Measurements from ENCODE around the gene PLEKHG2. TPM values are rescaled to one million over a fixed set of nuclear protein-coding genes. Genes with fewer than 3 reads are reported as not detected.
A peak's percentile ranks its signal among the peaks of the same experiment; 100 is the strongest.

PLEKHG2 gene
- total and polyA plus RNA-seq, 9 of the 15 experiments (the other 6 are each of a cell fraction or from before 2014, with no cell fraction given), result 0.98 to 45.7 (median 9.8) TPM

GRCh38 chr19:39403331-39404312, 8.8 kb upstream of the PLEKHG2 start (continued):
- TF ChIP-seq, protein P1, sequence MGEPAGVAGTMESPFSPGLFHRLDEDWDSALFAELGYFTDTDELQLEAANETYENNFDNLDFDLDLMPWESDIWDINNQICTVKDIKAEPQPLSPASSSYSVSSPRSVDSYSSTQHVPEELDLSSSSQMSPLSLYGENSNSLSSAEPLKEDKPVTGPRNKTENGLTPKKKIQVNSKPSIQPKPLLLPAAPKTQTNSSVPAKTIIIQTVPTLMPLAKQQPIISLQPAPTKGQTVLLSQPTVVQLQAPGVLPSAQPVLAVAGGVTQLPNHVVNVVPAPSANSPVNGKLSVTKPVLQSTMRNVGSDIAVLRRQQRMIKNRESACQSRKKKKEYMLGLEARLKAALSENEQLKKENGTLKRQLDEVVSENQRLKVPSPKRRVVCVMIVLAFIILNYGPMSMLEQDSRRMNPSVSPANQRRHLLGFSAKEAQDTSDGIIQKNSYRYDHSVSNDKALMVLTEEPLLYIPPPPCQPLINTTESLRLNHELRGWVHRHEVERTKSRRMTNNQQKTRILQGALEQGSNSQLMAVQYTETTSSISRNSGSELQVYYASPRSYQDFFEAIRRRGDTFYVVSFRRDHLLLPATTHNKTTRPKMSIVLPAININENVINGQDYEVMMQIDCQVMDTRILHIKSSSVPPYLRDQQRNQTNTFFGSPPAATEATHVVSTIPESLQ (CRISPR knock-in tag; IDR thresholded peaks at IDR 0.05), result 0 out of 2 replicates have a peak, but pooled peaks have one; percentile 6
- TF ChIP-seq KDM1A (IDR thresholded peaks at IDR 0.05) (peak; percentile 40 to 51; a peak in 2 of 4 replicates), ZNF23 (CRISPR knock-in tag; IDR thresholded peaks at IDR 0.05) (no peak)

GRCh38 chr19:39405261-39405957, 7.1 kb upstream of the PLEKHG2 start:
- Histone ChIP-seq H3K27ac (ENCODE audit: extremely low read depth, low read depth, low read length) (peak overlapping the region; percentile 94; the same call in 2 of the 3 replicates), H2AFZ (ENCODE audit: low read depth, low read length) (no peak overlapping the region), H4K20me1 (replicated peaks; ENCODE audit: control insufficient read depth, insufficient read depth, low read length) (peaks cover 4% of the 10 kb centered on the region; the same call in 1 of the 2 replicates), H3K79me2 (ENCODE audit: control insufficient read depth, insufficient read depth, low read length) (peaks cover 42% of the 10 kb centered on the region), H3K27me3 (ENCODE audit: control insufficient read depth in 2 of 2, insufficient read depth in 2 of 2, low read length in 2 of 2) (no peaks in the 10 kb centered on the region), H3K4me1 (replicated peaks in 1 of 2; ENCODE audit: control insufficient read depth in 2 of 2, insufficient read depth in 2 of 2, low read length in 2 of 2) (peaks cover 61 to 85% of the 10 kb centered on the region in 2 experiments), H3K9me1 (ENCODE audit: control insufficient read depth, insufficient read depth, low read length) (peaks cover 3% of the 10 kb centered on the region), H3K9ac (ENCODE audit: insufficient read depth in 1 of 2, low read depth in 2 of 2, low read length in 2 of 2) (peak overlapping the region; percentile 65 to 76; a peak in 2 of 4 replicates), H3K4me2 (ENCODE audit: insufficient read depth, low read length) (no peak overlapping the region), H3K4me3 (no peak overlapping the region), H3K9me3 (replicated peaks; ENCODE audit: control insufficient read depth, insufficient read depth, low read depth, low read length) (no peaks in the 10 kb centered on the region), H3K36me3 (ENCODE audit: control insufficient read depth, insufficient read depth, low read length) (peaks cover 13% of the 10 kb centered on the region; the same call in 1 of the 3 replicates)
- WGBS (ENCODE audit: insufficient coverage, low coverage, missing lambda C conversion rate), result 77% methylated on average over 15 of the region's 17 CpGs
- FAIRE-seq (no peak), DNase-seq (ENCODE audit: extremely low read depth in 1 of 4, low spot score in 3 of 4) (no peak), ATAC-seq (no peak)
- no TSS peak for BruUV-seq (replicated peaks)
- CTCF ChIA-PET (ENCODE audit: low intra/inter-chr PET ratio), result interaction anchor here (0.7 kb wide), 1 partner anchor 291 kb away, joined by 3 read pairs; no protein-coding TSS in a partner anchor
- in situ Hi-C loops (cut with MboI), result no loop called here
- POLR2A ChIA-PET, result interaction anchor here (1.5 kb wide), 1 partner anchor 14 kb away, joined by 3 read pairs; the partner anchor contains the start of genes MED29 and PAF1
- intact Hi-C loops (cut with micrococcal nuclease), result no loop called here
- TF ChIP-seq ZNF12 (CRISPR knock-in tag; IDR thresholded peaks at IDR 0.05), result no peak
- TF ChIP-seq, protein P2, sequence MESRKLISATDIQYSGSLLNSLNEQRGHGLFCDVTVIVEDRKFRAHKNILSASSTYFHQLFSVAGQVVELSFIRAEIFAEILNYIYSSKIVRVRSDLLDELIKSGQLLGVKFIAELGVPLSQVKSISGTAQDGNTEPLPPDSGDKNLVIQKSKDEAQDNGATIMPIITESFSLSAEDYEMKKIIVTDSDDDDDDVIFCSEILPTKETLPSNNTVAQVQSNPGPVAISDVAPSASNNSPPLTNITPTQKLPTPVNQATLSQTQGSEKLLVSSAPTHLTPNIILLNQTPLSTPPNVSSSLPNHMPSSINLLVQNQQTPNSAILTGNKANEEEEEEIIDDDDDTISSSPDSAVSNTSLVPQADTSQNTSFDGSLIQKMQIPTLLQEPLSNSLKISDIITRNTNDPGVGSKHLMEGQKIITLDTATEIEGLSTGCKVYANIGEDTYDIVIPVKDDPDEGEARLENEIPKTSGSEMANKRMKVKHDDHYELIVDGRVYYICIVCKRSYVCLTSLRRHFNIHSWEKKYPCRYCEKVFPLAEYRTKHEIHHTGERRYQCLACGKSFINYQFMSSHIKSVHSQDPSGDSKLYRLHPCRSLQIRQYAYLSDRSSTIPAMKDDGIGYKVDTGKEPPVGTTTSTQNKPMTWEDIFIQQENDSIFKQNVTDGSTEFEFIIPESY (CRISPR knock-in tag; IDR thresholded peaks at IDR 0.05), result peak; percentile 50; the same call in 1 of the 2 replicates
